ENCODE results near the gene ARHGEF37. TPM values are rescaled to one million over a fixed set of nuclear protein-coding genes. Genes with fewer than 3 reads are reported as not detected.
A peak's percentile ranks its signal among the peaks of the same experiment; 100 is the strongest.

Gene ARHGEF37
- total RNA-seq, 4 donors from 2014 or later, result 45.4 to 75.3 (median 65.3) TPM

GRCh38 chr5:149614034-149614907 is 33.0 kb downstream of the ARHGEF37 start:
- H3K27me3 ChIP-seq, result no peaks in the 10 kb centered on the region
- peaks cover 41% of the 10 kb centered on the region for H3K4me1 ChIP-seq

DNA sequence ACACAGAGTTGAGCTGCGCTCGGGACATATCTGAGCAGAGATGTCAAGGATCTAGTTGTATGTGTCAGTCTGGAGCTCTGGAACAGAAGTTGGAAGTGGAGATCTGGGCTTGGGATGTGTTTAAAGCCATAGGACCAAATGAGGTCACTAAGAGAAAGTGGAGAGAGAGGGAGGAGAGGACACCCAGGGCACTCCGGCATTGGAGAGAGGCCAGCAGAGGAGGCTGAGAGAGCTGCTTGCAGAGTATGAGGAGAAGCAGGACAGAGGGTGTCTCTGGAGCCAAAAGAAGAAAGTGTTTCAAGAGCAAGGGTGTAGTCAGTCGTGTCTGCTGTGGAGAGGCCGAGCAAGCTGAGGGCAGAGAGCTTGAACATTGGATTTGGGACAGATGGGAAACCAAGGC is 34.7 kb downstream of the ARHGEF37 start:
- H3K27ac ChIP-seq, result peak overlapping the region; percentile 14
- peaks cover 41% of the 10 kb centered on the region for H3K4me1 ChIP-seq
- no peak overlapping the region for H3K4me3 ChIP-seq
- TF ChIP-seq POLR2A (IDR thresholded peaks at IDR 0.05) (no peak), EP300 (IDR thresholded peaks at IDR 0.05) (no peak), CTCF (IDR thresholded peaks at IDR 0.05) (no peak), POLR2AphosphoS5 (IDR thresholded peaks at IDR 0.05) (no peak)
- no peaks in the 10 kb centered on the region for H3K9me3 ChIP-seq
- H3K36me3 ChIP-seq, result peaks cover 35% of the 10 kb centered on the region
- H3K27me3 ChIP-seq, result no peaks in the 10 kb centered on the region
- WGBS, result 52% methylated on average over 5 of the region's 5 CpGs
- DNase-seq (ENCODE audit: low spot score in 2 of 2), result no peak

More at GRCh38 chr5:149614034-149614907, 33.0 kb downstream of the ARHGEF37 start:
- DNase-seq (ENCODE audit: low spot score in 2 of 2), result no peak
- no peak for TF ChIP-seq POLR2AphosphoS5 (IDR thresholded peaks at IDR 0.05)
- TF ChIP-seq POLR2A (IDR thresholded peaks at IDR 0.05), result no peak
- no peak for TF ChIP-seq EP300 (IDR thresholded peaks at IDR 0.05)
- no peak for TF ChIP-seq CTCF (IDR thresholded peaks at IDR 0.05)
- Histone ChIP-seq H3K27ac (no peak overlapping the region), H3K9me3 (no peaks in the 10 kb centered on the region), H3K4me3 (no peak overlapping the region), H3K36me3 (peaks cover 42% of the 10 kb centered on the region)
- 78% methylated on average over 8 of the region's 8 CpGs for WGBS

- peak overlapping the region; percentile 14 for H3K27ac ChIP-seq
- no peak for TF ChIP-seq CTCF (IDR thresholded peaks at IDR 0.05)
- H3K9me3 ChIP-seq, result no peaks in the 10 kb centered on the region
- H3K4me1 ChIP-seq, result peaks cover 41% of the 10 kb centered on the region
- H3K36me3 ChIP-seq, result peaks cover 36% of the 10 kb centered on the region
- H3K4me3 ChIP-seq, result no peak overlapping the region
- DNase-seq (ENCODE audit: low spot score in 2 of 2), result no peak
- 59% methylated on average over 3 of the region's 3 CpGs for WGBS
- H3K27me3 ChIP-seq, result no peaks in the 10 kb centered on the region
These were observed 35.5 kb downstream of the ARHGEF37 start for GRCh38 chr5:149616727-149617285.

DNA sequence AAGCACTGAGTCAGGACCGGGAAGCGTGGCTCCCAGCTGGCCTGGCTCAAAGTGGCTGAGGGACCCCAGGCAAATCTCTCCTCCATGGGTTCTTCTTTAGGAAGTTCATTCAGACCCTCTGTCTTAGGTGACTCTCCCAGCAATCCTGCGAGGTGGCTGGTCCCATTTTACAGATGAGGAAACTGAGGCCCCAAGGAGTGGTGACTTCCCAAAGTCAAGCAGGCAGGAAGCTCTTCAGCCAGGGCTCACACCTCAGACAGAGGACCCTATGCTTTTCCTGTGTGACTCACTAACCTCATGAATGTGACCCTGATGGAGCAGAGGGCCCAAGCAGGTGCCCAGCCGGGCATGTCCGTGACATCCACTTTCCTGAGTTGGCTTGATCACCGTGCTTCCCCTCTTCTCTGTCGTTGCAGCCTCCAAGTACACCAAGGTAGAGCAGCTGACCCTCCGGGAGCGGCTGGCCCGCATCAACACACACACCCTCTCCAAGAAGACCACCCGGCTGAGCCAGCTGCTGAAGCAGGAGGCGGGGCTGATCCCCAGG is 36.5 kb downstream of the ARHGEF37 start:
- peaks cover 41% of the 10 kb centered on the region for H3K4me1 ChIP-seq
- no peaks in the 10 kb centered on the region for H3K9me3 ChIP-seq
- peak overlapping the region; percentile 61 for H3K27ac ChIP-seq
- no peak overlapping the region for H3K4me3 ChIP-seq
- WGBS, result 92% methylated on average over 2 of the region's 12 CpGs
- DNase-seq (ENCODE audit: low spot score in 2 of 2), result no peak
- peaks cover 47% of the 10 kb centered on the region for H3K36me3 ChIP-seq
- no peak for TF ChIP-seq POLR2A (IDR thresholded peaks at IDR 0.05)
- no peak for TF ChIP-seq EP300 (IDR thresholded peaks at IDR 0.05)
- TF ChIP-seq POLR2AphosphoS5 (IDR thresholded peaks at IDR 0.05), result no peak
- no peak for TF ChIP-seq CTCF (IDR thresholded peaks at IDR 0.05)
- no peaks in the 10 kb centered on the region for H3K27me3 ChIP-seq

DNA sequence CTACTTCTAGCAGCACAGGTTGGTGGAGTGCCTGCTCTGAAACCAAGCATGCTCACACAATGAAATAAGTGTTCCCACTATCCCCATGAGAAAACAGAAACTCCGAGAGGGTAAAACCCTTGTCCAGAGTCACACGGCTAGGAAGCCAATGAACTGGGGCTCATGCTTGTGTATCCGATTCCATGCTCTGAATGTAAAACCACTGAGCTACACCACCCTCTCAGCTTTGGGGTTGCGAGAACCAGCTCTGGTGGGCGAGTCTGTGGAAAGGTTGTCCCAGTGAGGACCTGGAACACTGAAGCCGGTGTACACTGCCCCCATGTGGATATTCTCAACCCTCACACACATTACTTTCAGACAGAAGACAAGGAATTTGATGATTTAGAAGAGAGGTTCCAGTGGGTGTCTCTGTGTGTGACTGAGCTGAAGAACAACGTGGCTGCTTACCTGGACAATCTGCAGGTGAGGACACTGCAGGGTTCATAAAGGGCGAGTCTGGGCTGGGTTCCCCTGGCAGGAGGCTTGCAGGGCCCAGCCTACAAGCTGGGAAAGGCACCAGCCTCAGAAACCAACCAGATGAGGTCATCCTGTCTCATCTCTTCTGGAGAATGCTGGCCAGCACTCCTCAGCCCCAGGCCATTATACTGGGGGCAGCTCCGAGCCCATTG is 37.4 kb downstream of the ARHGEF37 start:
- Histone ChIP-seq H3K9me3 (no peaks in the 10 kb centered on the region), H3K4me1 (peaks cover 41% of the 10 kb centered on the region), H3K36me3 (peaks cover 55% of the 10 kb centered on the region), H3K4me3 (no peak overlapping the region), H3K27me3 (no peaks in the 10 kb centered on the region), H3K27ac (peak overlapping the region; percentile 61)
- 30% methylated on average over 9 of the region's 9 CpGs for WGBS
- TF ChIP-seq EP300 (IDR thresholded peaks at IDR 0.05), result no peak
- peak; percentile 12 to 52 for TF ChIP-seq CTCF (IDR thresholded peaks at IDR 0.05)
- no peak for TF ChIP-seq POLR2AphosphoS5 (IDR thresholded peaks at IDR 0.05)
- DNase-seq (ENCODE audit: low spot score in 2 of 2), result no peak
